ENCODE results near the gene ACAP2. TPM values are rescaled to one million over a fixed set of nuclear protein-coding genes. Genes with fewer than 3 reads are reported as not detected.

Gene ACAP2
- total RNA-seq, 4 donors from 2014 or later, result 63.1 to 79.6 (median 68.2) TPM

- TF ChIP-seq, protein P1, sequence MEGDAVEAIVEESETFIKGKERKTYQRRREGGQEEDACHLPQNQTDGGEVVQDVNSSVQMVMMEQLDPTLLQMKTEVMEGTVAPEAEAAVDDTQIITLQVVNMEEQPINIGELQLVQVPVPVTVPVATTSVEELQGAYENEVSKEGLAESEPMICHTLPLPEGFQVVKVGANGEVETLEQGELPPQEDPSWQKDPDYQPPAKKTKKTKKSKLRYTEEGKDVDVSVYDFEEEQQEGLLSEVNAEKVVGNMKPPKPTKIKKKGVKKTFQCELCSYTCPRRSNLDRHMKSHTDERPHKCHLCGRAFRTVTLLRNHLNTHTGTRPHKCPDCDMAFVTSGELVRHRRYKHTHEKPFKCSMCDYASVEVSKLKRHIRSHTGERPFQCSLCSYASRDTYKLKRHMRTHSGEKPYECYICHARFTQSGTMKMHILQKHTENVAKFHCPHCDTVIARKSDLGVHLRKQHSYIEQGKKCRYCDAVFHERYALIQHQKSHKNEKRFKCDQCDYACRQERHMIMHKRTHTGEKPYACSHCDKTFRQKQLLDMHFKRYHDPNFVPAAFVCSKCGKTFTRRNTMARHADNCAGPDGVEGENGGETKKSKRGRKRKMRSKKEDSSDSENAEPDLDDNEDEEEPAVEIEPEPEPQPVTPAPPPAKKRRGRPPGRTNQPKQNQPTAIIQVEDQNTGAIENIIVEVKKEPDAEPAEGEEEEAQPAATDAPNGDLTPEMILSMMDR (IDR thresholded peaks at IDR 0.05; ENCODE audit: low read depth), result no peak
Observed at GRCh38 chr3:195238081-195238571, 204.7 kb downstream of the ACAP2 start.

GRCh38 chr3:195236801-195237570 is 205.8 kb downstream of the ACAP2 start:
- TF ChIP-seq, protein P1 (IDR thresholded peaks at IDR 0.05; ENCODE audit: low read depth), result no peak

DNA sequence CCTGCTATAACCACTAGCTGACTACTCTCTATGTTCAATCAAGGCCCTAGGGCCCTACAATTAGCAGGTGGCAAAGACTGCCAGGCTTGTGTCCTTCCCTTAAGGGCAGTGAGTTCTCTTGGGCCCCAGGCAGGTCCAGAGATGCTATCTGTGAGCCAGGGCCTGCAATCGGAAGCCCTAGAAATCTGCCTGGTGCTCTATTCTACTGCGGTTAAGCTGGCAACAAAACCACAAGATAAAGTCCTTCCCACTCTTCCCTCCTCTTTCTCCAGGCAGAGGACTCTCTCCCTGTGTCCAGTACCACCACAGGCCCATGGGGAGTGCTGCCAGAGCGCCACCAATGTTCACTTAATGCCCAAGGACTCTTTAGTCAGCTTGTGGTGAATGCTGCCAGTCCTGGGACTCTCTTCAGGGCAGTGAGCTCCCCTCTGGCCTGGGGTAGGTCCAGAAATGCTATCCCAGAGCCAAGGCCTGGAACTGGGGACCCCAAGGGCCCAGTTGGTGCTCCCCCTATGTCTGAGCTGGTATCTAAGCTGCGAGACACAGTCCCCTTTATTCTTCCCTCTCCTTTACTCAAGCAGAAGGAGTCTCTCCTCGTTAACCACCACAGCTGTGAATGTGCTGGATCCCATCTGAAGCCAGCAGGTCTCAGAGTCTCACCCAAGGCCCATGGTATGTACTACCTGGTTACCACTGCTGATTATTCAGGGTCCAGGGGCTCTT is 206.6 kb downstream of the ACAP2 start:
- TF ChIP-seq, protein P1 (IDR thresholded peaks at IDR 0.05; ENCODE audit: low read depth), result no peak

DNA sequence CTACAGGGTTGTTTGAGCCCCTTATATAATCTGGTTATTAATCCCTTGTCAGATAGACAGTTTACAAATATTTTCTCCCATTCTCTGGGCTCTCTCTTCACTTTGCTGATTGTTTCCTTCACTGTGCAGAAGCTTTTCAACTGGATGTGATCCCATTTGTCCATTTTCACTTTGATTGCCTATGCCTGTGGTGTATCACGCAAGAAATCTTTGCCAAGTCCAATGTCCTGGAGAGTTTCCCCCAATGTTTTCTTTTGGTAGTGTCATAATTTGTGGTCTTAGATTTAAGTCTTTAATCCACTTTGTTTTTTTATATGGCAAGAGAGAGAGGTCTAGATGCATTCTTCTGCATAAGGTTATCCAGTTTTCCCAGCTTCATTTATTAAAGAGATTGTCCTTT is 212.6 kb downstream of the ACAP2 start:
- TF ChIP-seq, protein P1 (IDR thresholded peaks at IDR 0.05; ENCODE audit: low read depth), result no peak

DNA sequence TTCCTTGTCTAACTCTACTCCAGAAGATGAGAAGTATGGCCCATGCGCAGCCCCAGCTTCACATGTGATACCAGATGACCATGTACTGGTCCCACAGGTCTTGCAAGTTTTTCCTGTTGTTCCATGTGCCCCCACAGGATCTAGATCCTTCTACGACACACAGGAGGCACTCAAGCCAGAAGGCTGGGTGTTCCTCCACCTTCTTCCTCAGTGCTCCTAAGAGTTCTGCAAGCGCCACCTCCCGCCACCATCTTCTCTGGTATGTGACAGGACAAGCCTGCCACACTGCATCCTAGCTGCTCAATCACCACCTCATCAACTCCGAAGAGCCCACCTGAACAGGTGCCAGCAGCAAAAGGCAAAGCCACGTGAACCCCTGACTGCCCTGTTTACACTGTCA is 214.9 kb downstream of the ACAP2 start:
- TF ChIP-seq, protein P1 (IDR thresholded peaks at IDR 0.05; ENCODE audit: low read depth), result no peak

GRCh38 chr3:195226900-195227447 is 215.8 kb downstream of the ACAP2 start:
- TF ChIP-seq, protein P1 (IDR thresholded peaks at IDR 0.05; ENCODE audit: low read depth), result no peak

GRCh38 chr3:195226445-195226844 is 216.4 kb downstream of the ACAP2 start:
- TF ChIP-seq, protein P1 (IDR thresholded peaks at IDR 0.05; ENCODE audit: low read depth), result no peak
